ENCODE data around the gene PRKCZ. TPM values are rescaled to one million over a fixed set of nuclear protein-coding genes. Genes with fewer than 3 reads are reported as not detected.

Gene PRKCZ
- total and polyA plus RNA-seq, 9 of the 15 experiments (the other 6 are each of a cell fraction or from before 2014, with no cell fraction given) = 0.07 to 3.1 (median 1.3) TPM

- 0 out of 2 replicates have a peak, but pooled peaks have one; percentile 12 for TF ChIP-seq ZBTB7A (IDR thresholded peaks at IDR 0.05; ENCODE audit: borderline replicate concordance, control insufficient read depth, low read depth, low read length)
- TF ChIP-seq BCL6 (CRISPR knock-in tag; IDR thresholded peaks at IDR 0.05) = no peak
- TF ChIP-seq MNT (conservative IDR thresholded peaks at IDR 0.05) = peak in 1 of 2 experiments; percentile 54; a peak in 1 of 4 replicates
- TF ChIP-seq HNRNPL (IDR thresholded peaks at IDR 0.05; ENCODE audit: low read depth, low read length) = peak; percentile 36; the same call in 1 of the 2 replicates
- TF ChIP-seq HMBOX1 (IDR thresholded peaks at IDR 0.05) = no peak
- TF ChIP-seq MTA3 (IDR thresholded peaks at IDR 0.05; ENCODE audit: borderline replicate concordance) = peak; percentile 84
- TF ChIP-seq CHCHD3 (CRISPR knock-in tag; IDR thresholded peaks at IDR 0.05) = no peak
- TF ChIP-seq ZNF740 (CRISPR knock-in tag; IDR thresholded peaks at IDR 0.05) = no peak
- no peak for TF ChIP-seq ZNF740 (tag; IDR thresholded peaks at IDR 0.05)
- peak; percentile 60 for TF ChIP-seq HINFP (tag; conservative IDR thresholded peaks at IDR 0.05; ENCODE audit: low read depth)
- 0 out of 2 replicates have a peak, but pooled peaks have one; percentile 30 for TF ChIP-seq IRF2 (CRISPR knock-in tag; IDR thresholded peaks at IDR 0.05)
- peak; percentile 25; the same call in 1 of the 2 replicates for TF ChIP-seq ETS1 (conservative IDR thresholded peaks at IDR 0.05; ENCODE audit: control insufficient read depth, low read depth, low read length)
- peak; percentile 44 for TF ChIP-seq SAP30 (IDR thresholded peaks at IDR 0.05; ENCODE audit: borderline replicate concordance, insufficient read depth, low read depth, low read length, poor library complexity, severe bottlenecking)
- no peak for TF ChIP-seq TEAD2 (tag; IDR thresholded peaks at IDR 0.05)
- TF ChIP-seq NR4A1 (CRISPR knock-in tag; IDR thresholded peaks at IDR 0.05) = no peak
- no peak; the same call in 1 of the 2 replicates for TF ChIP-seq NR4A1 (tag; IDR thresholded peaks at IDR 0.05)
- TF ChIP-seq POLR2B (IDR thresholded peaks at IDR 0.05; ENCODE audit: low read depth, partially characterized antibody) = no peak
- peak; percentile 82 for TF ChIP-seq RBBP5 (IDR thresholded peaks at IDR 0.05; ENCODE audit: borderline replicate concordance, insufficient read depth, low read length, poor library complexity, severe bottlenecking)
- TF ChIP-seq HDAC6 (IDR thresholded peaks at IDR 0.05; ENCODE audit: low read depth, low read length) = 0 out of 2 replicates have a peak, but pooled peaks have one; percentile 58
- TF ChIP-seq STAG1 (CRISPR knock-in tag; IDR thresholded peaks at IDR 0.05; ENCODE audit: borderline replicate concordance) = 0 out of 2 replicates have a peak, but pooled peaks have one; percentile 6
Measured at GRCh38 chr1:2229037-2229864, 179.0 kb downstream of the PRKCZ start (continued).
